ENCODE measurements around the gene EFCAB8. TPM values are rescaled to one million over a fixed set of nuclear protein-coding genes. Genes with fewer than 3 reads are reported as not detected.
"Not testable (repeated sequence)": the region's sequence is repeated elsewhere in the genome, so short reads cannot be mapped to it uniquely, and the experiment has no call there.

EFCAB8 gene
- polyA plus RNA-seq, 3 donors: 0.02 to 0.09 TPM; not detected in 1

- WGBS, 3 donors: 78 to 93% (median 92%) methylated on average over 4 of the region's 4 CpGs
- H3K27ac ChIP-seq (ENCODE audit: low read depth, low read length): no peak overlapping the region
Observed at GRCh38 chr20:32839982-32840285, 18.8 kb upstream of the EFCAB8 start.

- WGBS, 3 donors: 47 to 72% (median 50%) methylated on average over 8 to 9 of the region's 9 CpGs
- H3K27ac ChIP-seq (ENCODE audit: low read depth, low read length): no peak overlapping the region
Observed at GRCh38 chr20:32841174-32841573, 17.5 kb upstream of the EFCAB8 start.

GRCh38 chr20:32841632-32842031 is 17.1 kb upstream of the EFCAB8 start:
- H3K27ac ChIP-seq (ENCODE audit: low read depth, low read length): no peak overlapping the region
- WGBS, 3 donors: 69 to 92% (median 80%) methylated on average over 2 of the region's 2 CpGs

- WGBS, 3 donors: 61 to 93% (median 90%) methylated on average over 8 of the region's 8 CpGs
- no peak overlapping the region for H3K27ac ChIP-seq (ENCODE audit: low read depth, low read length)
Observed at GRCh38 chr20:32842688-32843524, 15.8 kb upstream of the EFCAB8 start.

GRCh38 chr20:32845786-32846185 is 12.9 kb upstream of the EFCAB8 start:
- no peak overlapping the region for H3K27ac ChIP-seq (ENCODE audit: low read depth, low read length)
- 93 to 98% (median 97%) methylated on average over 2 of the region's 2 CpGs for WGBS, 3 donors

- WGBS, 3 donors: 94 to 97% (median 96%) methylated on average over 5 of the region's 5 CpGs
Observed at GRCh38 chr20:32846852-32847251, 11.9 kb upstream of the EFCAB8 start.

GRCh38 chr20:32847964-32848363 is 10.8 kb upstream of the EFCAB8 start:
- no peak overlapping the region for H3K27ac ChIP-seq (ENCODE audit: low read depth, low read length)
- WGBS, 3 donors: 93 to 97% (median 95%) methylated on average over 5 of the region's 5 CpGs

More at GRCh38 chr20:32846852-32847251, 11.9 kb upstream of the EFCAB8 start:
- no peak overlapping the region for H3K27ac ChIP-seq (ENCODE audit: low read depth, low read length)

GRCh38 chr20:32848846-32849245 is 9.9 kb upstream of the EFCAB8 start:
- no peak overlapping the region for H3K27ac ChIP-seq (ENCODE audit: low read depth, low read length)
- WGBS, 3 donors: 80 to 90% (median 81%) methylated on average over 6 of the region's 6 CpGs

GRCh38 chr20:32849577-32849976 is 9.1 kb upstream of the EFCAB8 start:
- no peak overlapping the region for H3K27ac ChIP-seq (ENCODE audit: low read depth, low read length)
- 70 to 94% (median 91%) methylated on average over 6 of the region's 6 CpGs for WGBS, 3 donors

GRCh38 chr20:32855387-32855786 is 3.3 kb upstream of the EFCAB8 start:
- H3K27ac ChIP-seq (ENCODE audit: low read depth, low read length): no peak overlapping the region
- WGBS, 3 donors: 72 to 87% (median 81%) methylated on average over 7 of the region's 7 CpGs

GRCh38 chr20:32858189-32858588 is 534 bp upstream of the EFCAB8 start:
- 73 to 91% (median 83%) methylated on average over 2 of the region's 2 CpGs for WGBS, 3 donors
- no peak overlapping the region for H3K27ac ChIP-seq (ENCODE audit: low read depth, low read length)

GRCh38 chr20:32861446-32861845 is 2.7 kb downstream of the EFCAB8 start:
- WGBS, 3 donors: 86 to 94% (median 91%) methylated on average over 7 of the region's 7 CpGs
- no peak overlapping the region for H3K27ac ChIP-seq (ENCODE audit: low read depth, low read length)

- 63 to 83% (median 67%) methylated on average over 2 of the region's 2 CpGs for WGBS, 3 donors
- no peak overlapping the region for H3K27ac ChIP-seq (ENCODE audit: low read depth, low read length)
Observed at GRCh38 chr20:32869562-32869961, 10.8 kb downstream of the EFCAB8 start.

- H3K27ac ChIP-seq (ENCODE audit: low read depth, low read length): not testable (repeated sequence)
- WGBS, 3 donors: 71 to 96% (median 94%) methylated on average over 3 of the region's 3 CpGs
Observed at GRCh38 chr20:32870526-32870925, 11.8 kb downstream of the EFCAB8 start.

- WGBS, 3 donors: 74 to 90% (median 78%) methylated on average over 5 of the region's 5 CpGs
- no peak overlapping the region for H3K27ac ChIP-seq (ENCODE audit: low read depth, low read length)
Observed at GRCh38 chr20:32870985-32871384, 12.3 kb downstream of the EFCAB8 start.

- H3K27ac ChIP-seq (ENCODE audit: low read depth, low read length): no peak overlapping the region
- 44 to 83% (median 59%) methylated on average over 4 of the region's 4 CpGs for WGBS, 3 donors
Observed at GRCh38 chr20:32871627-32872160, 13.0 kb downstream of the EFCAB8 start.

GRCh38 chr20:32872266-32872665 is 13.5 kb downstream of the EFCAB8 start:
- H3K27ac ChIP-seq (ENCODE audit: low read depth, low read length): no peak overlapping the region
- 80 to 86% (median 83%) methylated on average over 6 of the region's 6 CpGs for WGBS, 3 donors

GRCh38 chr20:32875673-32876072 is 16.9 kb downstream of the EFCAB8 start:
- no peak overlapping the region for H3K27ac ChIP-seq (ENCODE audit: low read depth, low read length)
- WGBS, 3 donors: 94 to 96% (median 95%) methylated on average over 9 of the region's 9 CpGs

GRCh38 chr20:32877507-32877906 is 18.8 kb downstream of the EFCAB8 start:
- no peak overlapping the region for H3K27ac ChIP-seq (ENCODE audit: low read depth, low read length)

GRCh38 chr20:32878820-32879219 is 20.1 kb downstream of the EFCAB8 start:
- H3K27ac ChIP-seq (ENCODE audit: low read depth, low read length): no peak overlapping the region
- 87 to 93% (median 90%) methylated on average over 3 of the region's 3 CpGs for WGBS, 3 donors

More at GRCh38 chr20:32877507-32877906, 18.8 kb downstream of the EFCAB8 start:
- 88 to 89% (median 88%) methylated on average over 5 of the region's 5 CpGs for WGBS, 3 donors
